Fibroblast of mammary gland (primary cell): ENCODE measurements around the gene DROSHA.
"Not testable (repeated sequence)": the region's sequence is repeated elsewhere in the genome, so short reads cannot be mapped to it uniquely, and the experiment has no call there.

Experiments
- DNase-seq: peaks from one replicate; pipeline ENCODE4 v3.0.0-alpha.2; 2010; ENCODE audit warnings: low read depth
- H3K4me3 ChIP-seq: 2 replicates; pipeline ENCODE4 v1.5.1; 2011; ENCODE audit warnings: low read depth, mild to moderate bottlenecking, low read length, moderate library complexity; ENCODE audit not compliant: control insufficient read depth
- CTCF ChIP-seq: conservative IDR thresholded peaks from 2 replicates; pipeline ENCODE4 v1.5.1; 2011; ENCODE audit warnings: low read depth, low read length, inconsistent platforms; ENCODE audit not compliant: control insufficient read depth, insufficient read depth

Gene DROSHA

GRCh38 chr5:31569068-31569467, 37.2 kb upstream of the DROSHA start:
- no peak overlapping the region for H3K4me3 ChIP-seq
- no peak for DNase-seq
- TF ChIP-seq CTCF = no peak

- no peak overlapping the region for H3K4me3 ChIP-seq
- no peak for TF ChIP-seq CTCF
- no peak for DNase-seq
Measured at GRCh38 chr5:31568302-31568835, 36.5 kb upstream of the DROSHA start.

GRCh38 chr5:31566362-31566761, 34.5 kb upstream of the DROSHA start:
- not testable (repeated sequence) for H3K4me3 ChIP-seq, DNase-seq

GRCh38 chr5:31563216-31563615, 31.3 kb upstream of the DROSHA start:
- no peak for DNase-seq
- no peak overlapping the region for H3K4me3 ChIP-seq
- TF ChIP-seq CTCF = no peak

GRCh38 chr5:31561946-31562345, 30.1 kb upstream of the DROSHA start:
- TF ChIP-seq CTCF = no peak
- peak; percentile 36 for DNase-seq
- no peak overlapping the region for H3K4me3 ChIP-seq

GRCh38 chr5:31559942-31560341, 28.0 kb upstream of the DROSHA start:
- DNase-seq = no peak
- H3K4me3 ChIP-seq = no peak overlapping the region
- TF ChIP-seq CTCF = no peak

- DNase-seq = no peak
- no peak for TF ChIP-seq CTCF
- no peak overlapping the region for H3K4me3 ChIP-seq
Measured at GRCh38 chr5:31556461-31556860, 24.6 kb upstream of the DROSHA start.
